K562 treated with DMSO at 1 percent for 12 hours (cell line): ENCODE measurements around the gene SLC18B1. TPM values are rescaled to one million over a fixed set of nuclear protein-coding genes. Genes with fewer than 3 reads are reported as not detected.

Source experiments
- total RNA-seq: library from RNA; unstranded; fragments of 300-600 nt; gene quantifications from 2 replicates; pipeline ENCODE4 v1.2.3, GENCODE V29; 2022; ENCODE audit not compliant: insufficient read depth

Gene SLC18B1
- total RNA-seq, result 9.0 and 18.7 TPM in 2 replicates

DNA sequence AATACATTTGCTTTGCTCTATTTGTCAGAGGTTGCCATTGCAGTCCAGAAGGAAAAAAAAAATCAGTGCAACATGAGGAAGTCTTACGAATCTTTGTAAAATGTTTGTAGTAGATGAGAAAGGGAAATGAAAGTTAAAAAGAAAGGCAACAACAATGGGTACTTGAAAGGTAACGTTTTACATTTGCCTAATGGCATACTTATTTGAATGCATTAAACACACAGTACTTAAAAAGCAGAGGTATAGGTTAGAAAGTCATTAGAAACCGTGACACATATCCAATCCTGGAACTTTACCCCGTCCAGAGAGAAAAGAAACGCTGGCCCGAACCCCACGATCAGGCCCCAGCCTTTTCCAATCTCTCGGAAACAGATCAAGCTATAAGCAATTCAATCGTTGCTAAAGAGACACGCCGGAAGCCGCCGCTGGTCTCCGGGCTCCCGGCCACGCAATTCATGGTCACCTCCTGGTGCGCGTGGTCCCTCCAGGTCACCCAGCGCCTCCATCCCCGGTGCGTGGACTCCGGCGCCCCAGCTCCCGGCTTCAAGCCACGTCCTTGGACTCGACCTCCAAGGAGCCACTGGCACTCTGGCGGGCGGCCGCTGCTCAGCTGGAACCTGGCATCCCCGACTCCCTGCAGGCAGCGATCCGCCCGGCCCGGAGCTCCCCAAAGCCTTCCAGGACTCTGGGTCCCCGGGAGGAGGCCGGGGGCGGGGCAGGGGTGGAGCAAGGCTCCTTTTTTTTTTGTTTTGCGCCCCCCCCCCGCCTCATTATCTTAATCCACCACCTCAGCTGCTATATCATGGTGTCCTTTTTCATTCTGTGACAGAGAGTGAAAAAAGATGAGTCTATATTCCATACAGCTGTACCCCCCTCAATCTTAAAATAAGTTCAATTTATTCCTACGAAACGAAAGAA lies at the start of gene SLC18B1:
SLC18B1 (minus strand) TSS at position 687 of the 918 bp plus-strand sequence; CDS start at position 506, 181 bp downstream.

Other genes with a start within 250 kb of the SLC18B1 start
- gene TAAR8, start 246.0 kb downstream of the SLC18B1 start, total RNA-seq, result not detected in 2 replicates
- not detected in 2 replicates for gene TAAR6, start 228.3 kb downstream of the SLC18B1 start, total RNA-seq
- not detected in 2 replicates for gene TAAR5, start 208.9 kb downstream of the SLC18B1 start, total RNA-seq
- not detected in 2 replicates for gene TAAR2, start 174.4 kb downstream of the SLC18B1 start, total RNA-seq
- not detected in 2 replicates for gene TAAR1, start 139.5 kb downstream of the SLC18B1 start, total RNA-seq
- not detected in 2 replicates for gene VNN1, start 84.6 kb downstream of the SLC18B1 start, total RNA-seq
- gene VNN2, start 40.7 kb downstream of the SLC18B1 start, total RNA-seq, result 0.99 TPM in 1 of 2 replicates, not detected in the other
- gene RPS12, start 15.9 kb upstream of the SLC18B1 start, total RNA-seq, result 5,556 and 7,701 TPM in 2 replicates